HG02885 (cell line): ENCODE data around the gene LRIT3.

Experiments
- ATAC-seq: cut with Tn5 transposase; IDR thresholded peaks from one replicate; pipeline ENCODE4 v1.9.1; 2021; ENCODE audit warnings: mild to moderate bottlenecking; ENCODE audit not compliant: unreplicated experiment, poor library complexity

Gene LRIT3

GRCh38 chr4:109887071-109887470 is 39.2 kb downstream of the LRIT3 start:
- no peak for ATAC-seq

- no peak for ATAC-seq
These were observed 42.2 kb downstream of the LRIT3 start for GRCh38 chr4:109890076-109890475.

DNA sequence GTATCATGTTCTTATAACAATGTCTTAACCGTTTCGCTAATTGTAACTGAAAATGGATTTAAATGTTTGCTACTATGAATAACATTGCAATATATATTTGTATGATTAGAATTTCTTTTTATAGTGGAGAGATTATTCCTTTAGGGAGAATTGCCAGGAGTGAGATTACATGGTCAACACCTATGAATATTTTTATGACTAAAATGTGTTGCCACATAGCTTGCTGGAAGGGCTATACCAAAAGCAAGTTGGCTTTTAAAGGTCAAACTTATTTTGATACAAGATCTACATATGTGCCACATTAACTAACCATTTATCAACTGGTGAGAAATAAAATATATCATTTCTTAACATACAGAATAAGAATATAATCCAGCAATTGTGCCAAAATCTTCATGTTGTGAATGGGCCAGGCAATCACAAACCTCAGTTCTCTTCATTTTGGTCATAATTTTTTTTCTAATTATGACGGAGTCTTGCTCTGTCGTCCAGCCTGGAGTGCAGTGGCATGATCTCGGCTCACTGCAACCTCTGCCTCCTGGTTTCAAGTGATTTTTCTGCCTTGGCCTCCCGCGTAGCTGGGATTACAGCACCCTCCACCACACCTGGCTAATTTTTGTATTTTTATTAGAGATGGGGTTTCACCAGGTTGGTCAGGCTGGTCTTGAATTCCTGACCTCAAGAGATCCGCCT is 54.8 kb downstream of the LRIT3 start:
- no peak for ATAC-seq

DNA sequence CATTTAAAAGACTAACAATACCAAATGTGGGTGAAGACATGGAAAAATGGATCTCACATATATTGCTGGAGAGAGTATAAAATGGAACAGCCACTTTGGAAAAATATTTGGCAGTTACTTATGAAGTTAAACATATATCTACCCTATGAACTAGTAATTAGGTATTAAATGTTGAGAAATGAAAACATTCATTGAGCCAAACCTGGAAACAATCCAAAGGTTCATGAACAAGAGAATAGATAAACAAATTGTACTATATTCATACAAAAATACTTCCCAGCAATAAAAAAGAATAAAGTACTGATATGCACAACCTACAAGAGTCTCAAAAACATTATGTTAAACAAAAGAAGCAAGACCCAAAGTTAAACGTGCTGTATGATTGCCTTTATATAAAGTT is 60.8 kb downstream of the LRIT3 start:
- no peak for ATAC-seq

- no peak for ATAC-seq
These were observed 62.3 kb downstream of the LRIT3 start for GRCh38 chr4:109910256-109910655.

GRCh38 chr4:109912706-109913595 is 65.0 kb downstream of the LRIT3 start, which contains the start of gene EGF:
Gene EGF (plus strand): TSS chr4:109912883. CDS start chr4:109913336, 453 bp downstream.
- peak; percentile 43 for ATAC-seq

DNA sequence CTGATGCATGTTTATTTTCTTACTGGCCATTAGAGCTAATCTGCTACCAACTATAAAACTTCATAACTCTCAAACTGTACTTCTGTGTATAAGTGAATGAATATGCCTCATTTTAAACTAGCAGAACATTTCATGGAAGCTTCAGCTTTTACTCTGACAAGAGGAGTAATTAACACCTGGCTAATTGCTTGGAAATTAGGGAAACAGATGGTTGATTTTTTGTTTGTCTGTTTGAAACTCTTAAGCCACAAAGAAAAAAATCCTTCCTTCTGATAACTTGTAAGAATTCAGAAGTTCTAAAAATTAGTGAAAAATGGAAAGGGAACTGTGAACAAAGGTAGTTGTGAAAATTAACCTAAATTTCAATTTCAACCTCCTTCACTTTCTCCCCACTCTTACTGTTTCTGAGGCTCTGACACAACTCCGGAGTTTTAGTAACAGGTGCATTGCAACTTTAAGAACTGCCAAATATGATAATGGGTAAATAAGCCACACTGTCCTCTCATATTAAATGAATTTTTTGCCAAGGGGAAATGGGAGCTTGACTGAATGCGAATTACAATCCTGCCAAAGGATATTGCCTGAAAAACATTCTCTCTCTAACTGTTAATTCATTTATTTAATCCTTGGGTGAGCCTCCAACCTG is 65.8 kb downstream of the LRIT3 start:
- no peak for ATAC-seq

DNA sequence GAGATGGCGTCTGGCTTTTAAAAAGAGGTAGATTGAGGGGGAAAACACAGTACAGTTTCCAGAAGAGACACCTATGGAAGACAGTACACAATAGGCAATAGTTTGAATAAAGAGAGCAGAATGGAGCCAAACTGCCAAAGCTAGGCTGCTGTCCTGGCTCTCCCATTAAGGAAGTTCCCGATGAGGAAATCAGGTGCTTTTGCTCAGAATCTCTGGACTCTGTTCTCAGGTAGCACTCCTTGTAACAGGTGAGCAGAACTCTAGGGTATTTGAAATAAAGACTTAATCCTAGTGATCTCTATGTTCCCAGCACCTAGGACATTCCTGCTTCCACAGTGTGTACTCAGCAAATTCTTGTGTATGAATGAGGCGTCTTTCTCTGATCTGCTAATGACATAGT is 66.4 kb downstream of the LRIT3 start:
- no peak for ATAC-seq

- peak; percentile 18 for ATAC-seq
These were observed 67.6 kb downstream of the LRIT3 start for GRCh38 chr4:109915385-109916026.

GRCh38 chr4:109916027-109916409 is 68.1 kb downstream of the LRIT3 start:
- peak; percentile 68 for ATAC-seq

GRCh38 chr4:109921384-109921808 is 73.5 kb downstream of the LRIT3 start:
- ATAC-seq: no peak
